HEK293T (cell line): ENCODE measurements around the gene RINL.

Source experiments
- BHLHE40 ChIP-seq: fragments of 450-650 bp; IDR thresholded peaks from 2 replicates; pipeline ENCODE4 v1.6.1; 2016; ENCODE audit warnings: mild to moderate bottlenecking, moderate library complexity, borderline replicate concordance
- FOXA1 ChIP-seq: fragments of 450-650 bp; IDR thresholded peaks from 2 replicates; pipeline ENCODE4 v1.6.1; 2016; ENCODE audit warnings: mild to moderate bottlenecking
- FOXK2 ChIP-seq: fragments of 450-650 bp; IDR thresholded peaks from 2 replicates; pipeline ENCODE4 v1.6.1; 2016; ENCODE audit warnings: mild to moderate bottlenecking
- FOXM1 ChIP-seq: fragments of 450-650 bp; IDR thresholded peaks from 2 replicates; pipeline ENCODE4 v1.6.1; 2017; ENCODE audit warnings: mild to moderate bottlenecking, borderline replicate concordance
- HDGF ChIP-seq: fragments of 450-650 bp; IDR thresholded peaks from 2 replicates; pipeline ENCODE4 v1.6.1; 2017; ENCODE audit warnings: antibody characterized with exemption, borderline replicate concordance
- PKNOX1 ChIP-seq: fragments of 450-650 bp; IDR thresholded peaks from 2 replicates; pipeline ENCODE4 v1.6.1; 2016
- SP1 ChIP-seq: fragments of 450-650 bp; IDR thresholded peaks from 2 replicates; pipeline ENCODE4 v1.6.1; 2017
- SUZ12 ChIP-seq: fragments of 450-650 bp; IDR thresholded peaks from 2 replicates; pipeline ENCODE4 v1.6.1; 2016; ENCODE audit warnings: mild to moderate bottlenecking
- TARDBP ChIP-seq: fragments of 450-650 bp; IDR thresholded peaks from 2 replicates; pipeline ENCODE4 v1.6.1; 2016

- TF ChIP-seq SP1 (no peak), SUZ12 (no peak), HDGF (no peak), FOXM1 (no peak), FOXA1 (no peak), BHLHE40 (no peak), FOXK2 (no peak), TARDBP (no peak), PKNOX1 (no peak)
Observed at GRCh38 chr19:38901683-38902082, 23.6 kb upstream of the RINL start.
